ENCODE results near the gene SLC16A10. TPM values are rescaled to one million over a fixed set of nuclear protein-coding genes. Genes with fewer than 3 reads are reported as not detected.

The SLC16A10 gene
- total and polyA plus RNA-seq, 2 of the 8 experiments (the other 6 are each of a cell fraction or from before 2014, with no cell fraction given) = 18.6 to 23.2 TPM

DNA sequence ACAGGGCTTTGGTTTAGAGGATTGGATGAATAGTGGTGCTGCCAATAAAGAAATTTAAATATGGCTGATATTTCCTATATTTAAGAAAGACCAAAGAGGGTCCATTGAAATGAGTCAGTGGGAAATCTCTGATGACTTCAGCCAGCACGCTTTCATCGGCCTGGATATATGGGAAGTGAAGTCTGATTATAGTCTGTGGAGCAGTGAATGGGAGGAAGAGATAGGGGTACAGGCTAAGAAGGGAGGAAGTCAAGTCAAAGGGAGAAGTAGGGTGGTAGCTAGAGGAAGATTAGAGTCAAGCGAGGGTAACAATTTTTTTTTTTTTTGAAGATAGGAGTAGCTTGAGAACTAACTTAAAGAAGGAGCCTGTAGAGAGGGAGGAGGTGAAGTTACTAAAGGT, 22.7 kb downstream of the SLC16A10 start:
- H2BK12ac ChIP-seq (ENCODE audit: low read depth, low read length) = no peak overlapping the region
- H2AK5ac ChIP-seq (ENCODE audit: low read depth, low read length) = no peak overlapping the region
- H3K4me3 ChIP-seq (ENCODE audit: extremely low read depth in 1 of 4, insufficient read depth in 2 of 4, low read depth in 3 of 4, low read length in 4 of 4) = no peak overlapping the region
- H3K9ac ChIP-seq (replicated peaks in 1 of 4; ENCODE audit: extremely low read depth in 1 of 4, low read depth in 3 of 4, low read length in 3 of 4) = no peak overlapping the region
- H3K27ac ChIP-seq (ENCODE audit: low read depth, low read length) = no peak overlapping the region
- H2BK15ac ChIP-seq (ENCODE audit: low read length) = no peak overlapping the region
- H3K56ac ChIP-seq (replicated peaks; ENCODE audit: insufficient read length, low read depth, low read length) = no peak overlapping the region
- H2BK20ac ChIP-seq (ENCODE audit: low read length) = no peak overlapping the region
- CTCF ChIA-PET (ENCODE audit: partially characterized antibody) = interaction anchor here (0.6 to 1.4 kb wide), 3 partner anchors 52 to 105 kb away, joined by 3 to 8 read pairs (median 4); no protein-coding TSS in a partner anchor
- H2BK120ac ChIP-seq (replicated peaks; ENCODE audit: low read depth, low read length) = no peak overlapping the region
- H3K79me2 ChIP-seq (ENCODE audit: control insufficient read depth in 1 of 2, insufficient read depth in 2 of 2, low read length in 2 of 2) = no peaks in the 10 kb centered on the region
- no peaks in the 10 kb centered on the region for H3K27me3 ChIP-seq (replicated peaks in 1 of 4; ENCODE audit: control insufficient read depth in 3 of 4, extremely low read depth in 1 of 4, insufficient read depth in 3 of 4, low read length in 3 of 4)
- no peak overlapping the region for H2BK5ac ChIP-seq (ENCODE audit: low read depth, low read length)
- FAIRE-seq (no peak), DNase-seq (ENCODE audit: low read depth in 1 of 2, low spot score in 2 of 2) (no peak)
- 91% methylated on average over 3 of the region's 3 CpGs; no CpG with 5 or more reads in 1 of the 2 experiments for WGBS, 2 experiments (ENCODE audit: extremely low coverage in 1 of 2, insufficient coverage in 1 of 2, insufficient read length in 1 of 2, insufficient replicate concordance in 2 of 2, low coverage in 1 of 2, low lambda C conversion rate in 2 of 2, missing lambda C conversion rate in 1 of 2)
- no peaks in the 10 kb centered on the region for H3K23me2 ChIP-seq (ENCODE audit: low read depth, low read length)
- no peak overlapping the region for H4K8ac ChIP-seq (ENCODE audit: extremely low read depth, insufficient read depth, low read length)
- peaks cover 5 to 7% of the 10 kb centered on the region in 2 experiments; a peak in 3 of 4 replicates for H3K9me3 ChIP-seq (ENCODE audit: insufficient read depth in 2 of 2, low read depth in 1 of 2, low read length in 1 of 2)
- H3K4me2 ChIP-seq (ENCODE audit: insufficient read depth in 1 of 2, low read depth in 2 of 2, low read length in 2 of 2) = no peak overlapping the region
- no peaks in the 10 kb centered on the region; the same call in 1 of the 2 replicates for H3K79me1 ChIP-seq (ENCODE audit: low read depth, low read length)
- H2AFZ ChIP-seq (ENCODE audit: low read length) = no peak overlapping the region
- POLR2A ChIA-PET (ENCODE audit: partially characterized antibody) = no interaction called here
- H3K4me1 ChIP-seq (replicated peaks in 1 of 4; ENCODE audit: control insufficient read depth in 3 of 4, insufficient read depth in 4 of 4, low read length in 3 of 4) = peaks cover 0 to 5% (median 4%) of the 10 kb centered on the region in 4 experiments; a peak in 4 of 7 replicates
- no peak overlapping the region for H4K91ac ChIP-seq (replicated peaks; ENCODE audit: insufficient read length, low read length)
- H3K18ac ChIP-seq (ENCODE audit: extremely low read depth, low read length) = no peak overlapping the region
- no peak overlapping the region for H3K23ac ChIP-seq (ENCODE audit: insufficient read length)
- peaks cover 0 to 4% (median 0%) of the 10 kb centered on the region in 4 experiments; a peak in 2 of 8 replicates for H3K36me3 ChIP-seq (ENCODE audit: control insufficient read depth in 2 of 4, insufficient read depth in 4 of 4, low read length in 3 of 4)
- H4K20me1 ChIP-seq (replicated peaks in 1 of 2; ENCODE audit: control insufficient read depth in 1 of 2, insufficient read depth in 2 of 2, low read length in 2 of 2) = no peaks in the 10 kb centered on the region
- no peak overlapping the region for H4K5ac ChIP-seq (ENCODE audit: insufficient read length, low read depth, low read length)
- H3K14ac ChIP-seq (ENCODE audit: insufficient read length) = no peak overlapping the region
- no peak overlapping the region for H3K4ac ChIP-seq (replicated peaks; ENCODE audit: insufficient read length, low read depth, low read length)
- no peak for TF ChIP-seq ATF3 (IDR thresholded peaks at IDR 0.05; ENCODE audit: insufficient read depth, low read depth, low read length)
- TF ChIP-seq HDAC2 (IDR thresholded peaks at IDR 0.05; ENCODE audit: borderline replicate concordance in 1 of 2, low read depth in 2 of 2, low read length in 2 of 2) = no peak
- TF ChIP-seq ATF2 (IDR thresholded peaks at IDR 0.05; ENCODE audit: low read length) = no peak
- TF ChIP-seq NRF1 (IDR thresholded peaks at IDR 0.05; ENCODE audit: low read depth, low read length) = no peak
- no peak for TF ChIP-seq ASH2L (IDR thresholded peaks at IDR 0.05; ENCODE audit: low read length)
- TF ChIP-seq SP4 (IDR thresholded peaks at IDR 0.05; ENCODE audit: low read length) = no peak
- TF ChIP-seq BCL11A (IDR thresholded peaks at IDR 0.05; ENCODE audit: low read depth in 2 of 2, low read length in 2 of 2) = no peak
- no peak for TF ChIP-seq TCF12 (IDR thresholded peaks at IDR 0.05; ENCODE audit: low read depth, low read length)
- no peak for TF ChIP-seq BACH1 (IDR thresholded peaks at IDR 0.05; ENCODE audit: low read length)
- no peak for TF ChIP-seq CHD2 (IDR thresholded peaks at IDR 0.05; ENCODE audit: low read length)
- no peak for TF ChIP-seq NANOG (IDR thresholded peaks at IDR 0.05; ENCODE audit: insufficient read depth, low read depth, low read length, poor library complexity, severe bottlenecking)
- TF ChIP-seq, protein P1, sequence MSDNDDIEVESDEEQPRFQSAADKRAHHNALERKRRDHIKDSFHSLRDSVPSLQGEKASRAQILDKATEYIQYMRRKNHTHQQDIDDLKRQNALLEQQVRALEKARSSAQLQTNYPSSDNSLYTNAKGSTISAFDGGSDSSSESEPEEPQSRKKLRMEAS (IDR thresholded peaks at IDR 0.05) = no peak
